Activated effector memory CD4-positive, alpha-beta T cell treated with anti-CD3 and anti-CD28 coated beads, Interleukin-2, amount 50 U/mL, for 16 hours (primary cell): ENCODE results near the gene FBXW5.

Experiments used
- DNase-seq: peaks from one replicate; pipeline ENCODE4 v3.0.0-alpha.2; 2020

FBXW5 gene

DNA sequence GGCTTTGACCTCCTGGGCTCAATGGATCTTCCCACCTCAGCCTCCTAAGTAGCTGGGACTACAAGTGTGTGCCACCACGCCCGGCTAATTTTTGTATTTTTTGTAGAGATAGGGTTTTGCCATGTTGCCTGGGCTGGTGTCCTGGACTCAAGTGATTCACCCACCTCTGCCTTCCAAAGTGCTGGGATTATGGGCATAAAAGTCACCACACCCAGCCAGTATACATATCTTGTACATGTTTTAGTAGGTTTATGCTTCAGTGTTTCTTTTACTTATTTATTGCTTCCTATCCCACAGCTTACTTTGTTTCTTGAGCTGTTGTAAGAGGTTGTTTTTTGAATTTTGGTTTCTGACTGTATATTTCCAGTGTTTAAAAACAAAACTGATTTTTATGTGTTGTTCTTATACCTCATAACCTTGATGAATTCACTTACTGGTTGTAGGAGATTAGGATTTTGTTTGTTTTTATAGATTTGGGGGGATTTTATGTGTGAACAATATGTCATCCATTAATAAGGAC, 12.9 kb downstream of the FBXW5 start:
- DNase-seq = no peak

DNA sequence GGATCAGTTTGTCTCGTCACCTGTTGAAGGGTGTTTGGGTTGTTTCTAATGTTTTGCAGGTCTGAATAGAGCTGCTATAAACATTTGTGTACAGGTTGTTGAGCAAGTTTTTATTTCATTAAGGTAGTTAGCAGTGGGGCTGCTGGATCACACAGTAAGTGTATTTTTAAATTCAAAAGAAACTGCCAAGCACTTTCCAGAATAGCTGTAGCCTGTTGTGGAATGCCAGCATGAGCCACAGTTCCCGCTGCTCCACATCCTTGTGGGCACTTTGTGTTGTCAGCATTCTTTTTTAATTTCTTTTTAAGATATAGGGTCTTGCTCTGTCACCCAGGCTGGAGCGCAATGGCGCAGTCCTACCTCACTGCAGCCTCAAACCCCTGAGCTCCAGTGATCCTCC, 14.5 kb downstream of the FBXW5 start:
- DNase-seq = no peak

DNA sequence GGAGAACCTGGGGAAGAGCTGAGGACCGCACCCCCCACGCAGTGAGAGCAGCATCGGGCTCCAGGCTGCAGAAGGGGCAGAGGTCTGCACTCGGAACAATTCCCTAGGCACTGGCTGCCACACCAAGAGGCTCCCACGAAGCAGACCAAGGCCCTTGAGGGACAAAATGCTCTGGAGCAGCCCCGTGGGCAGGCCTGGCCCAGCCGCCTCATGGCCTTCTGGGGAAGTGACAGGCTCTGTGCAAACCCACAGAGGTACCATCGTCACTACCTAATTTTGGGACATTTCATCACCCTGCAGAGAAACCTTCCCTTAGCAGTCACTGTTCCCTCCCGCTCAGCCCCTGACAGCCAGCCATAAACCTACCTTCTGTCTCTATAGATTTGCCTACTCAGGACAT, 15.9 kb downstream of the FBXW5 start:
- no peak for DNase-seq

DNA sequence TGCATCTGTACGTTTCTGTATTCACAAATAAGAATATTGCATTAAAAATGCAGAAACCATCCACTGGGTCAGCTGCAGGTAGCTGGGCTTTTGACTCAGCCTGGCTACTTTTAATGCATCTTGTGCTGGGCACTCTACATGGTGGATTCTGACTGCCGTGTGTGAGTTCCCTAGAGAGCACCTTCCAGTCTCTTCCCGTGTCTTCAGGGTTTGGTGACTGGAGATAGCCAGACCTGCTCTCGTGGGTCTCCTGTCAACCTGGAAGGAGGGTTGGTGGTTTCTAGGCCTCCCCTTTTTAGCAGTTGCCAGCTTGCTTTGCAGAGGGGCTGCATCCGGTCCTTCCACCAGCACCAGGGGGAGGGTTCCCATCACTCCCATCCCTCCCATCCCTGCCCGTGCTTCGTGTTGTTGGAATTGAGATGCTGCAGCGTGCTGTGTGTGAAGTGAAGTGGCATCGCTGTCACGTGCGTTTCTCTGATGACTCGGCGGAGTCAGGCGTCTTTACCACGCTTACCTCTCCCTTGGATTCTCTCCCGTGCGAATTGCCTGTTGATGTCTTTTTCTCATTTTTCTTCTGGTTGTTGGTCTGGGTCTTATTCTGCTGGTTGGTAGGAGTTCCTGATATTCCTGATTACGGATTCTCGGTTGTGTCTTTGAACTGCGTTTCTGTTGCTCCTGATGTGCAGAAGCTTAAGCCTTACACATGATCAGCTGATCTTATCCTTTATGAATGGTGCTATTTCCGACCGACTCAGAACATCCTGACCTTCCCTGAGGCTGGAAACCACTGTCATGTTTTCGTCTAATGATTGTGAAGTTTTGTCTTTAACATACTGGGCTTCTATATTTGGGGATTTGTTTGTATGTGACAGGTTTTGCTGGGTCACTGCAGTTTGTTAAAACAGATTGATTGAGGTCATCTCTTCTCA, 16.9 kb downstream of the FBXW5 start:
- DNase-seq = no peak

DNA sequence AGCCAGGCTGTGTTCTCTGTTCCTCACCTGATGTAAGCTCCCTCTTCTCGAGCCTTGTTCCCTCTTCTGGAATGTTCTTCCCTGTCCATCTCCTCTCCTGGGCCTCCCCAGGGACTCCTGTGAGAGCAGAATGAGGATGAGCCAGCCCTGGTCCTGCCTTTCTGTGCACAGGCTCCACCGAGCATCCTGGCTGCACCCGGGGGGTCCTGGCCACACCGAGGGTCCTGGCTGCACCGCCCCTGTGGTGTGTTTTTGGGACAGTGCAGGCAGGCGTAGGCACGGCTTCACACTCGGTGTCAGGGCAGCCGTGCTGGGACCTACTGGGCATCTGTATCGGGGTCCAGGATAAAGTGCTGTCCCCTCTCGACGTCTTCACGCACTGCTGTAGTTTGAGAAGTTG, 17.8 kb downstream of the FBXW5 start:
- no peak for DNase-seq

DNA sequence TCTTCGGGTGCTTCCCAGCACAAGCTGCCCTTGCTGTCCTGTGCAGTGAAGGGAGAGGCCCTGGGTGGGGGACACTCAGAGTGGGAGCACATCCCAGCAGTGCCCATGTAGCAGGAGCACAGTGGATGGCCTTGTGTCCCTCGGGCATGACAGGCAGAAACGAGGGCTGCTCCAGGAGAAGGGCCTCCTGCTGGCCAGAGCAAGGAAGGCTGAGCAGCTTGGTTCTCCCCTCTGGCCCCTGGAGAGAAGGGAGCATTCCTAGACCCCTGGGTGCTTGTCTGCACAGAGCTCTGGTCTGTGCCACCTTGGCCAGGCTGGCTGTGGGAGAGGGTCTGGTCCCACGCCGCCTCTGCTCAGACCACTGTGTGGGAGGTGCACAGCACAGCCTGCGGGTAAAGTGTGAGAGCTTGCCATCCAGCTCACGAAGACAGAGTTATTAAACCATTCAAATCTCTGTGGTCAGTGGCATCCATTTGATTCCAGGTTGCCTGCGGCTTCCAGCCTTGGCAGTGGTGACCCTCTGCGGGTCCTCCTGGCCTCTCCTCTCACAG, 18.3 kb downstream of the FBXW5 start:
- DNase-seq = no peak

DNA sequence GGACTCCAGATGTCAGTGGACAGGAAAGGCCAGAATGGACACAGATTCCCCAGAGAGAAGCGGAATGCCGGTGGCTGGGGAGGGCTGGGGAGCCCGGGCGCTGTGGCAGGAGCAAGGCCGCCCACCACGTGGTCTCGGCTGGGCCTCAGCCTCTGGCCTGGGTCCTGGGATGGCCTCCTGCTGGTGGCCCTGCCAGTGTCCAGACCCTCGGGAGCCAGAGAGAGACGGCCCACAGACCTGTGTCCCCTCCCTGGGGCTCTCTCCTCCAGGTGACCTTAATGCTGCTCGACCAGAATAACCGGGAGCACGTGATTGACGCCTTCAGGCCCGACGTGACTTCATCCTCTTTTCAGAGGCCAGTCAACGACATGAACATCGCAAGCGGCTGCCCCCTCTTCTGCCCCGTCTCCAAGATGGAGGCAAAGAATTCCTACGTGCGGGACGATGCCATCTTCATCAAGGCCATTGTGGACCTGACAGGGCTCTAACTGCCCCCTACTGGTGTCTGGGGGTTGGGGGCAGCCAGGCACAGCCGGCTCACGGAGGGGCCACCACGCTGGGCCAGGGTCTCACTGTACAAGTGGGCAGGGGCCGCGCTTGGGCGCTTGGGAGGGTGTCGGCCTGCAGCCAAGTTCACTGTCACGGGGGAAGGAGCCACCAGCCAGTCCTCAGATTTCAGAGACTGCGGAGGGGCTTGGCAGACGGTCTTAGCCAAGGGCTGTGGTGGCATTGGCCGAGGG, 19.0 kb downstream of the FBXW5 start:
- DNase-seq = no peak

DNA sequence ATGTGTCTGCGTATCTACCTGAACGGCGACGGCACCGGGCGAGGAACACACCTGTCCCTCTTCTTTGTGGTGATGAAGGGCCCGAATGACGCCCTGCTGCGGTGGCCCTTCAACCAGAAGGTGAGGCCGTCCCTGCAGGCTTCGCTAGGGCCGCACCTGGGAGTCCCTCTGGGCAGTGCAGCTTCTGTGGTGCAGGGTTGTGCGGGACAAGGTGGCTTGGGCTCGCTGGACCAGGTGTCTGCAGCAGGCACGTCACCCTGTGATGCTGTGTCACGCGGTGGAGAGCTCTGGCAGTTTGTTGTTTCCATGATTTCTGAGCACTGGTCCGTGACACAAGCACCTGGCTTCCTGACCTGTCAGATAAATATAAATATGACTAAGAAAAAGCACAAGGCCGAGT, 20.7 kb downstream of the FBXW5 start:
- no peak for DNase-seq

DNA sequence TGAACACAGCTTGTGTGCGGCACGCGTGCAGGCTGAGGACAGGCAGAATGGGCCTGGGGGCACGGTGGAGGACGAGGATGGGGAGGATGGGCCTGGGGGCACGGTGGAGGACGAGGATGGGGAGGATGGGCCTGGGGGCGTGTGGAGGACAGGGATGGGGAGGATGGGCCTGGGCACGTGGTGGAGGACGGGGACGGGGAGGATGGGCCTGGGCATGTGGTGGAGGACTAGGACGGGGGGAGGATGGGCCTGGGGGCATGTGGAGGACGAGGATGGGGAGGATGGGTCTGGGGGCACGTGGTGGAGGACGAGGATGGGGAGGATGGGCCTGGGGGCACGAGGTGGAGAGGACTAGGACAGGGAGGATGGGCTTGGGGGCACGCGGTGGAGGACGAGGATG, 22.0 kb downstream of the FBXW5 start:
- DNase-seq = no peak

DNA sequence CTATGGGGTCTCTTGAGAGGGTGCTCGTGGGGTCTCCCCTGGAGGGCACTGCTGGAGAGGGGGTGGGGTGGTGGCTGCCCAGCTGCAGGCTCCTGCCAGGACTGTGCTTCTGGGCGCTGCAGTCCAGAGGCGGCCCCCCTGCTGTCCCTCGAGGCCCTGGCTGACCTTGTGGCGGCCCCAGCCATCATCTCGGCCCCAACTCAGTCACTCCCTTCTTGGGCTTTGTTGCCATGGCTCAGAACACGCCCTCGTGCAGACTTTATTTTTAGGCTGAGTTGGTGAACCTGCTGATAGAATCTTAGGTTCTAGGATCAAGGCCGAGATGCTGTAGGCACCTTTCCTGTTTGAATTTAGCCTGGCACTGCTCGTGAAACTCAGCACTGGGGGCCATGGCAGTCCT, 22.8 kb downstream of the FBXW5 start:
- DNase-seq = no peak

DNA sequence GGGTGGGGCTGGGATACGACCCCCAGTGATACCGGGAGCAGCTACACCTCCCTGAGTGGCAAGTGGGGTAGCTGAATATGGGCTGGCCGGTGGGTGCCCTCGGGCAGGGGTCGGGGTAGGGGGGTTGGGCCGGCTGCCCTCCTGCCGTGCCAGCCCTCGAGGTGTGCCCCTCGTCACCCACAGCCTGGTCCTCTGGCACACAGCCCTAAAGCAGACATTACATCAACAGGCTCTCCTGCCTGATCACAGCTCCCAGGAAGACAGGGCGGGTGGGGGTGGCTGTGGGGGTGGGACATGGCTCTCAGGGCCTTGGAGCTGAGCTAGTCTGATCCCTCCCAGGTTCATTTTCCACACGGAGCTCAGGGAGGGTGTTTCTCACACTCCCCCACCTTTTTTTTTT, 23.2 kb downstream of the FBXW5 start:
- DNase-seq = no peak

DNA sequence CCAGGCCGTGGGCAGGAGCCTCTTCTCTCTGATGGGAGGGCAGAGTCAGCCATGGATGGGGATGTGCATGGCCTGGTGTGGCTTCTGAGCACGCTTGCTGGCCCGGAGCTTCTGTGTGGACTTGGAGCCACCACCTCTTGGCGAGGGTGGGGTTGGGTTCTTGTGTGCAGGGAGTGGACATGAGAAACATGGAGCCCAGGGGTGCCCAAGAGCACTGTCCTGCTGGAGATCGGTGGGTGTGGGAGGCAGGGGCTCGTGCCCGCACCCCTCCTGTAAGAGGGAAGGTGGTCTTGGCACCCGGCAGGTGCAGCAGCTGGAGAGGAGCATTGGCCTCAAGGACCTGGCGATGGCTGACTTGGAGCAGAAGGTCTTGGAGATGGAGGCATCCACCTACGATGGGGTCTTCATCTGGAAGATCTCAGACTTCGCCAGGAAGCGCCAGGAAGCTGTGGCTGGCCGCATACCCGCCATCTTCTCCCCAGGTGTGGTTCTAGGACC, 23.8 kb downstream of the FBXW5 start:
- DNase-seq = no peak

DNA sequence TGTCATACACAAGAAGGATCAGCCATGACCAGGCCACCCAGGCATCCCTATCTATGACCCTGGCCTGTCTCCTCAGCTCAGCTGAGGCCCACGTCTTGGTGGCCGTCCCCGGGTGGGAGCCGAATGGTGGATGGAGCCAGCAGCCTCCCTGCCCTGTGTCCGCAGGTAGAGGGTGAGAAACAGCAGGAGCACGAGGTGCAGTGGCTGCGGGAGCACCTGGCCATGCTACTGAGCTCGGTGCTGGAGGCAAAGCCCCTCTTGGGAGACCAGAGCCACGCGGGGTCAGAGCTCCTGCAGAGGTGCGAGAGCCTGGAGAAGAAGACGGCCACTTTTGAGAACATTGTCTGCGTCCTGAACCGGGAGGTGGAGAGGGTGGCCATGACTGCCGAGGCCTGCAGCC, 24.5 kb downstream of the FBXW5 start:
- no peak for DNase-seq

DNA sequence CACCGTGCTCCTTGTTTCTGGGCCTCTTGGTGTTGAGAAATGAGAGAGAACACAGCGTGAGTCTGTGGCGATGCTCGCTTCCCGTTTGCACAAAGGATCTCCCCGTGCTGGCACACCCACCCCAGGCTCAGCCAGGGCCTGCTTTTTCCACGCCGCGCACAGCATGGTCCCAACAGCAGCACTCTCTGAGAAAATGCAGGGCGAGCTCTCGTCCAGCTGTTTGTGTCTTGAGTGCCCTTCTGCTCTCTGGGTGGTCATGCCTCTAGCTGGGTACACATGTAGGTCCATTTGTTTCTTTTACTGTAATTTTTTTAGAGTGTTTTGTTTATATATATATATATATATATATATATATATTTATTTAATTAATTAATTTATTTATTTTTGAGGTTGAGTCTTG, 26.6 kb downstream of the FBXW5 start:
- DNase-seq = no peak

DNA sequence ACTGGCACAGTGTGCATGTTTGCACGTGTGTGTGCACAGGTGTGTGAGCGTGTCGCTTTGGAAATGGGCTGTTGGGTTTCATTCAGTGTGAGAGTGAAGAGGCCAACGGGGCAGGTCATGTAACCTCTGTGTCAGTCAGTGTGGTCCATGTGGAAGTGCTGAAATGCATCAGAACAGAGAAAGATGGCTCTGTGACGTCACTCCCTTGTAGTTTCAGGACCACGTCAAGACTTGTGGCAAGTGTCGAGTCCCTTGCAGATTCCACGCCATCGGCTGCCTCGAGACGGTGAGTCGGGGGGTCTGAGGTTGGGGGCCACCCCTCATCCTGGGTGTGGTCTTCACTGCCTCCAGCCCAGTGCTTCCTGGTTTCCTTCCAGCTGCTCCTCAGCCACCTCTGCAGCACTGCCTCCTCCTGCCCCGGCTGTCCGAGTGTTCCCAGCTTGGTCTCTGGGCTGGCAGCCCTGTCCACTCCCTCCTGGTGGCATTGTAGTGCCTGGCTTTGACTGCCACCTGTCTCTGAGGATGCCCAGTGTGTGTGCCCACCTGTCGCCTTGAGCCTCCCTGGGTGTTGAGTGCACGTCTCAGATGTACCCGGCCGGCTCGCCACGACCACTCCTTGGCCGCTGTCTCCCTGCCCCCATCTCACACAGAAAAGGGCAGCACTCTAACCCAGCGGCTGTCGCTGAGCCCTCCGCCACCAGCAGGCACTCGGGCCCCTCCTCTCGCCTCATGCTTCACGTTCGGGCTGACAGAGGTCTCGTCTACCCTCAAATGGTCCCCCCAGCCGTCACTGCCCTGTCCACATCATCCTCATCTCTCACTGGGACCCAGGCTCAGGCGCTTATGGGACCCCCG, 28.0 kb downstream of the FBXW5 start:
- DNase-seq = no peak

DNA sequence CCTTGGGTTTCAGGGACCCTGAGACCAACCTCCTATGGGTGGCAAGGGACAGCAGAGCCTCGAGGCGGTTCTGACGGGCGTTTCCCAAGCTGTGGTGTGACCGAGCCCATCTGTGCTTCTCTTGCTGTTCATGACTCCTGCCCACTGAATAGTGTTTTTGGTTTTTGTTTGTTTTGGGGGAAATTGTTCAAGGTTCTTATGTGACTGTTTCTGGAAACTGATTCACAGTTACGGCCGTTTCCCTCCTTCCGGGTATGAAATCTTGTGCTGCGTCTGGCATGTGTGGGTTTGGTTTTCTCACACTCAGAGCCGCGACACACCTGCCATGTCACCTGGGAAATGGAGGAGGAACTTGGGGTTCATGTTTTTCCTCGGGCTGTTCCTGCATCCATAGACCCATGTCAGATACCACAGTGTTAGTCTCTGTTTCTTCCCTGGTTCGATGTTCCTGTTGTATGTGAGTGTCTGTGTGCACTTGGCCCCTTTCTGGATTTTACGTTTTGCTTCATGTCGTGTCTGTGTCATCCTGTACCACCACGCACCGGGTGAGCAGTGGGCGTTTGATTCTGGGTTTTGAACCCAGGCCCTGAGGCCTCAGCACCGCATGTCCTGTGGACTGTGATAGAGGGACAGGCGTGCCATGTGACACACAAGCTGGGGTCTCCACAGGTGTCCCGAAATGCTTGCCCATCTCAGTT, 28.8 kb downstream of the FBXW5 start:
- DNase-seq = no peak

DNA sequence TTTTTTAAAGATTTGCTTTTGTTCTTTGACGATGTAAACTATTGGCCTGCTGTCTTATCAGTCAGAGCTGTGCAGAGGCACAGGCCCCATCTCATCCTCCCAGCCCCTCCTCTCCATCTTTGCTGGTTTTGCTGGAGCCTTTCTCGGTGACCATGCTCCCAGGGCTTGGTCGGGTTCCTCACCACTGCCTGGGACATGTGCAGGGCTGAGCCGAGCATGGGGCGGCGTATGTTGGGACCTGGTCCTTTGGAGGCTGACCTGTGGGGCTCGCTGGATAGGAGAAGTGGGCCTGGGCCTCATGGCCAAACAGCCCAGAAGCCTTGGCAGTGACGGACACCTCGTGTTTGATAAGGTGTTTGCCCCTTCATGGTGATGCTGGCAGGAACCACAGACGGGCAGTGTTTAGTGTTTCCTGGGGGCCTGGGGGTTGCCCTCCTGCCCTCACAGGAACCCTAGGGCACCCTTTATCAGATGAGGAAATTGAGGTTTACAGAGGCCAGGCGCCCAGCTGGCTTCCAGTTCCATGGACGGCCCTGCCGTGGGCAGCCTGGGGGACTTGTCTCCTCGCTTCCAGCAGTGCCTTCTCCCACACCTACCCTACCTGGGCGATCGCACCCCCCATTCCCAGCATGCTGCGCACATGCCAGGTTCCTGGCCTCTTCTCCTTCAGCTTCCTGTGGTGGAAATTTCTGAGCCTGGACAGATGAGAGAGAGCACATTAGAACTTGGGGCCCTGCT, 30.7 kb downstream of the FBXW5 start:
- DNase-seq = no peak

DNA sequence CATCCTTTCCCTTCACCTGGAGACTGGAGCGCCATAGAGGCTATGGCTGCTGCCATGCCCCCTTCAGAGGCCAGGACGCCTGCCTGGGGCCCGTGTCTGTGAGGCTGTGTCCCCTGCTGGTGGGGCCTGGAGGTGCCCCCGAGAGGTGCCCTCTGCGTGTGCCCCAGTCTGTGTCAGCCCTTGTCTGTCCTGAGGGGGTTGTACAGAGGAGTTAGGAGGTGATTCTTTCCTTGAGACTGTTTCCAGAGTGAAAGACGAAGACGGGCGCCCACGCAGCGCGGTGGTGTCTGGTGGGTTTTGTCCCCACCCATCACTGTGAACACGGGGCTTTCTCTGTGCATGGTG, 33.7 kb downstream of the FBXW5 start:
- DNase-seq = no peak

DNA sequence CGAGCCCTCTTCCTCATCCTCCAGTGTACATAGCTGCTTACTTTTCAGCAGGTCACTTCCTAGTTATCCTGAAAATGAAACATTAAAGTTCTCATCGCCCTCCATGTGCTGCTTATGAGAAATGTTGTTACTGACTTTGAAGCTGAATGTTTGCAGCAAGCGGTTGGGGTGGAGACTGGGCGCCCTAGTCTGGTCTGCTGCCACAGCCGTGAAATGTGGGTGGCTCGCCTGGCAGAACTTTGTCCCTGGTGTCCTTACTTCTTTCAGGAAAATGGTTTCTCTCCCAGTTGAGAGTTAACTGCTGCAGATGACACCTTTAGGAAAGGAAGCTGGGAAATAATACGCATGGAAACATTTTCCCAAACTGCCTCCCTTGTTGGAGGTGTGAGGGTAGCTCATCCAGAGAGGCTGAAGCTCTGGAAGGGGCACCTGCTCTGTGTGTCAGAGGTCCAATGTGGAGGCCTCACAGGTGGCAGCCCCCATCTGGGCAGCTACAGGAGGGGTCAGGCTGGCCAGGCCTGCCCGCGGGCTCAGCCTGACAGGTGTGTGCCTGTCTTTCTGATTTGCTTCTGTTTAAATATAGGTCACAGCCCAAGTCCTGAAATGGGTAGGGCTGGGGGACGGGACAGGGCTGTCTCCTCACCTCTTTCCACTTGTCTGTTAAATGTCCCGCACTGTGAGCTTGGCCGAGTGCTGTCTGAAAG, 34.2 kb downstream of the FBXW5 start:
- no peak for DNase-seq

DNA sequence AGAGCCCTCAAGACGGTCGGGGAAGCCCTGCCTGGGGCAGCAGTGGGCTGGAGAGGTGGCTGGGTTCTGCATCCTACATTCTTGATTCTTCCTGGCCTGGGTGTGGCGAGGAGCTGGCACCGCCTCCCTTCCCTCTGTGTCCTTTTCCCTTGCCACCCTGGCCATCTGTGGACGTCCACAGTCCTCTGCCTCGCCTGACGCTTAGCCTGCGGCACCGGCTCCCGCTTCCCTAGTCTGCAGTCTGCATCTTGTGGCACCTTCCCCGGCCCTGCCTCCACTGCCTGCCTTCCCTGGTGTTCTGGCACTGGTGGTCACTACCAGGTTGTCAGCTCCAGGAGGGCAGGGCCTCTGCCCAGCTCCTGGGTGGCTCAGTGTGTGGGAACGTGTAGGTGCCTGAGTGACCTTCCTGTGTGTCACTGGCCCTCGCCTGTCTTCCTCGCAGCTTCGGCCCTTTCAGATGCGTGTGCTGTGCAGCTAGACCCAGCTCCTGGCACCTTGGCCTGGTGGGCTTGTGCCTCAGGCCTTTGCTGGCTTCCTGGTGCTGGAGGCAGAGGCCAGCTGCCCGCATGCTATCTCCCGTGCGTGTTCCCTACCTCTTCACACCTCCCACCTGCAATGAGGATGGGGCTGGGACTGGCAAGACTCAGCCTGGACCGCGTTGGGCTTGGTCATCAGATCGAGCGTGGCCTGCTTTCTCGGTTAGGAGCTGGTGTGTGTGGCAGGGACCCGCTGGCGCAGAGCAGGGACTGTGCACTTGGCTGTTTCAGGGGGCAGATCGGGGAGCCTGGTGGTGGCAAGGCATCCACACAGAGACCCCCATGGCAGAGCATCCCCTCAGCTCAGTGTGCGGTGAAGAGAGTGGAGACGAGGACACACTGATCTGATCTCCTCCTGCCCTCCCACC, 37.3 kb downstream of the FBXW5 start:
- DNase-seq = no peak
